Hepatocyte (in vitro differentiated cells): ENCODE data around the gene CSNK2A1. TPM values are rescaled to one million over a fixed set of nuclear protein-coding genes. Genes with fewer than 3 reads are reported as not detected.

Experiments
- DNase-seq: peaks from one replicate; pipeline ENCODE4 v3.0.0-alpha.2; 2016; ENCODE audit warnings: low spot score
- H2AFZ ChIP-seq: fragments of 200-600 bp; sonication (generic); 2 replicates; pipeline ENCODE4 v1.6.0; 2016; ENCODE audit warnings: antibody characterized with exemption, mild to moderate bottlenecking
- H3K27ac ChIP-seq: fragments of 200-600 bp; sonication (generic); 2 replicates; pipeline ENCODE4 v1.5.1; 2016; ENCODE audit warnings: mild to moderate bottlenecking
- H3K27me3 ChIP-seq: fragments of 200-600 bp; sonication (generic); 2 replicates; pipeline ENCODE4 v1.6.1; 2016
- H3K36me3 ChIP-seq: fragments of 200-600 bp; sonication (generic); replicated peaks from 2 replicates; pipeline ENCODE4 v1.5.1; 2016; ENCODE audit warnings: low read depth; ENCODE audit not compliant: insufficient read depth
- H3K4me1 ChIP-seq: fragments of 200-600 bp; sonication (generic); 2 replicates; pipeline ENCODE4 v1.5.1; 2016; ENCODE audit warnings: mild to moderate bottlenecking, moderate library complexity; ENCODE audit not compliant: insufficient read depth
- H3K4me2 ChIP-seq: fragments of 200-600 bp; sonication (generic); 2 replicates; pipeline ENCODE4 v1.6.0; 2016
- H3K4me3 ChIP-seq: fragments of 200-600 bp; sonication (generic); 2 replicates; pipeline ENCODE4 v1.5.1; 2016; ENCODE audit warnings: mild to moderate bottlenecking
- H3K79me2 ChIP-seq: fragments of 200-600 bp; sonication (generic); 2 replicates; pipeline ENCODE4 v1.6.0; 2017; ENCODE audit warnings: mild to moderate bottlenecking
- H3K9me2 ChIP-seq: fragments of 200-600 bp; sonication (generic); replicated peaks from 2 replicates; pipeline ENCODE4 v1.6.0; 2017; ENCODE audit warnings: mild to moderate bottlenecking; ENCODE audit not compliant: insufficient read depth
- H3K9me3 ChIP-seq: fragments of 200-600 bp; sonication (generic); 2 replicates; pipeline ENCODE4 v1.5.1; 2016; ENCODE audit warnings: low read depth, mild to moderate bottlenecking
- H4K20me1 ChIP-seq: fragments of 200-600 bp; sonication (generic); 2 replicates; pipeline ENCODE4 v1.6.0; 2016; ENCODE audit warnings: mild to moderate bottlenecking; ENCODE audit not compliant: insufficient read depth, poor library complexity, severe bottlenecking
- CTCF ChIP-seq: fragments of 200-600 bp; sonication (generic); IDR thresholded peaks from 2 replicates; pipeline ENCODE4 v1.5.1; 2016; ENCODE audit warnings: antibody characterized with exemption, mild to moderate bottlenecking; ENCODE audit not compliant: poor library complexity
- EZH2 ChIP-seq: fragments of 200-600 bp; sonication (generic); IDR thresholded peaks from 2 replicates; pipeline ENCODE4 v1.6.1; 2016; ENCODE audit warnings: antibody characterized with exemption, mild to moderate bottlenecking, borderline replicate concordance
- EZH2phosphoT487 ChIP-seq: fragments of 200-600 bp; sonication (generic); IDR thresholded peaks from one replicate; pipeline ENCODE4 v1.6.1; 2018; ENCODE audit warnings: antibody characterized with exemption, mild to moderate bottlenecking, low read depth, moderate library complexity; ENCODE audit not compliant: unreplicated experiment, severe bottlenecking
- WGBS: methylation state at CpG from one replicate; pipeline ENCODE4 v1.1.6; 2016; ENCODE audit warnings: low lambda C conversion rate; ENCODE audit errors: missing lambda C conversion rate; 5-methylcytosine and 5-hydroxymethylcytosine counted together
- polyA plus RNA-seq: library from polyadenylated mRNA; unstranded; fragments of >200 nt; fragmentation: Nextera tagmentation; extraction: Ambion mirVana; gene quantifications from 2 replicates; pipeline ENCODE4 v1.2.1, GENCODE V29; 2016
- total RNA-seq: library from RNA; depleted of rRNA; stranded (reverse); fragments of >200 nt; gene quantifications from 2 replicates; pipeline ENCODE4 v1.2.3, GENCODE V29; 2014

CSNK2A1 gene
- total and polyA plus RNA-seq, 2 experiments from 2014 or later, result 65.6 to 173 TPM

GRCh38 chr20:517221-517620 lies 26.4 kb downstream of the CSNK2A1 start:
- H3K4me2 ChIP-seq, result no peak overlapping the region
- H3K36me3 ChIP-seq, result no peaks in the 10 kb centered on the region
- H3K4me3 ChIP-seq, result no peak overlapping the region
- no peaks in the 10 kb centered on the region for H3K9me2 ChIP-seq
- no peak overlapping the region for H2AFZ ChIP-seq
- H3K27me3 ChIP-seq, result no peaks in the 10 kb centered on the region
- DNase-seq, result no peak
- no peak overlapping the region for H3K27ac ChIP-seq
- H3K9me3 ChIP-seq, result peaks cover 16% of the 10 kb centered on the region
- no peaks in the 10 kb centered on the region for H3K4me1 ChIP-seq
- peaks cover 75% of the 10 kb centered on the region for H4K20me1 ChIP-seq
- TF ChIP-seq EZH2phosphoT487 (no peak), CTCF (no peak), EZH2 (no peak)
- 15% methylated on average over 2 of the region's 2 CpGs for WGBS
- peaks cover 100% of the 10 kb centered on the region for H3K79me2 ChIP-seq

- no peak for DNase-seq
- Histone ChIP-seq H3K79me2 (peaks cover 100% of the 10 kb centered on the region), H3K4me3 (no peak overlapping the region), H3K36me3 (no peaks in the 10 kb centered on the region), H2AFZ (no peak overlapping the region), H3K27me3 (no peaks in the 10 kb centered on the region), H3K4me1 (no peaks in the 10 kb centered on the region), H3K4me2 (no peak overlapping the region), H3K27ac (no peak overlapping the region), H3K9me3 (peaks cover 16% of the 10 kb centered on the region), H3K9me2 (no peaks in the 10 kb centered on the region), H4K20me1 (peaks cover 79% of the 10 kb centered on the region)
- TF ChIP-seq CTCF (no peak), EZH2 (no peak), EZH2phosphoT487 (no peak)
- WGBS, result 82% methylated on average over 2 of the region's 2 CpGs
Measured at GRCh38 chr20:516799-517198, 26.8 kb downstream of the CSNK2A1 start.

GRCh38 chr20:515696-516095 lies 27.9 kb downstream of the CSNK2A1 start:
- Histone ChIP-seq H3K4me1 (peaks cover 7% of the 10 kb centered on the region), H4K20me1 (peaks cover 90% of the 10 kb centered on the region), H3K4me3 (no peak overlapping the region), H3K9me3 (peaks cover 11% of the 10 kb centered on the region), H2AFZ (no peak overlapping the region), H3K9me2 (no peaks in the 10 kb centered on the region), H3K79me2 (peaks cover 100% of the 10 kb centered on the region), H3K36me3 (no peaks in the 10 kb centered on the region), H3K27ac (no peak overlapping the region), H3K27me3 (no peaks in the 10 kb centered on the region), H3K4me2 (no peak overlapping the region)
- 95% methylated on average over 3 of the region's 3 CpGs for WGBS
- DNase-seq, result no peak
- TF ChIP-seq EZH2, result no peak
- no peak for TF ChIP-seq CTCF
- TF ChIP-seq EZH2phosphoT487, result no peak

- Histone ChIP-seq H3K79me2 (peaks cover 100% of the 10 kb centered on the region), H4K20me1 (peaks cover 97% of the 10 kb centered on the region), H3K27ac (no peak overlapping the region), H3K9me3 (no peaks in the 10 kb centered on the region), H3K4me2 (no peak overlapping the region), H3K4me3 (no peak overlapping the region), H2AFZ (no peak overlapping the region), H3K36me3 (no peaks in the 10 kb centered on the region), H3K4me1 (peaks cover 7% of the 10 kb centered on the region), H3K9me2 (no peaks in the 10 kb centered on the region), H3K27me3 (no peaks in the 10 kb centered on the region)
- WGBS, result 98% methylated on average over 2 of the region's 2 CpGs
- DNase-seq, result no peak
- no peak for TF ChIP-seq EZH2phosphoT487
- no peak for TF ChIP-seq EZH2
- TF ChIP-seq CTCF, result no peak
Measured at GRCh38 chr20:513429-513828, 30.2 kb downstream of the CSNK2A1 start.
